Smooth muscle cell of the brain vasculature (primary cell): Measurements from ENCODE around the gene RPTOR.
"Not testable (repeated sequence)": the region's sequence is repeated elsewhere in the genome, so short reads cannot be mapped to it uniquely, and the experiment has no call there.

Experiments used
- DNase-seq: peaks from one replicate; pipeline ENCODE4 v3.0.0-alpha.2; 2012; ENCODE audit warnings: low read depth, low spot score

Gene RPTOR

GRCh38 chr17:80814491-80814890, 269.9 kb downstream of the RPTOR start:
- no peak for DNase-seq

DNA sequence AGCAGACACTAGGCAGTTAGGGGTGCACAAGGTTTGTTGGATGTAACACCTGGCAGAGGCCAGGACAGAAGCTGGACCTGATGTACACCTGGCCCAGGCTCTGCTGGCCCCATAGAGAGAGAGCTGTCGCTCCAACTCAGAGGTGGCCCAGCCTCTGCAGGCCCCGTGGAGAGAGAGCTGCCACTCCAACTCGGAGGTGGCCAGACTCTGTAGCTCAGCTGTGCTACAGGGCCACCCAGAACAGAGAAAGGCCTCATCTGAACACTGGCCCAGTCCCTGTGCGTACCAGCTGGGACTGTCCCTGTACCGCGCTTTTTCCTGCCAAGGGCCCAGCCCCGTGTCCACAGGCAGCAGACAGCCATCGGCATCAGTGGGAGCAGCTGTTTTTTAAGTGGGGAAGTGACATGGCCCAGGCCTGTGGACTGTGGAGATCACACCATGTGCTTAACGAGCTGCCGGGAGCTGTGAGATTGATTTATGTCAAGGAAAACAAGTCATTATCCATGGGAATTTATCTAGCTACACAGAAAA, 270.6 kb downstream of the RPTOR start:
- DNase-seq, result no peak

DNA sequence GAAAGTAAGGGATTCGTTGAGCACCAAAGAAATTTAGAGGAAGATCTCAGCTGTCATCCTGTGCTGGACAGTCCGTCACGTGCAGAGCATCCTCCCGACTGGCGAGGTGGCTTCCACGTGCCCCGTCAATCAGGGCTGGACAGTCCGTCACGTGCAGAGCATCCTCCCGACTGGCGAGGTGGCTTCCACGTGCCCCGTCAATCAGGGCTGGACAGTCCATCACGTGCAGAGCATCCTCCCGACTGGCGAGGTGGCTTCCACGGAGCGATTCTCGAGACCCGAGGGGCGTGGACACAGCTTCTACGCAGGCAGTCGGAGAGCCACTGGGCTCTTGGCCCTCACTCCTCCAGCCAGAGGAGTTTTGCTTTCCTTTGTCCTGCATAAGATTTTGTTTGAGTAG, 271.1 kb downstream of the RPTOR start:
- DNase-seq, result not testable (repeated sequence)

GRCh38 chr17:80816241-80817103, 271.8 kb downstream of the RPTOR start:
- no peak for DNase-seq

DNA sequence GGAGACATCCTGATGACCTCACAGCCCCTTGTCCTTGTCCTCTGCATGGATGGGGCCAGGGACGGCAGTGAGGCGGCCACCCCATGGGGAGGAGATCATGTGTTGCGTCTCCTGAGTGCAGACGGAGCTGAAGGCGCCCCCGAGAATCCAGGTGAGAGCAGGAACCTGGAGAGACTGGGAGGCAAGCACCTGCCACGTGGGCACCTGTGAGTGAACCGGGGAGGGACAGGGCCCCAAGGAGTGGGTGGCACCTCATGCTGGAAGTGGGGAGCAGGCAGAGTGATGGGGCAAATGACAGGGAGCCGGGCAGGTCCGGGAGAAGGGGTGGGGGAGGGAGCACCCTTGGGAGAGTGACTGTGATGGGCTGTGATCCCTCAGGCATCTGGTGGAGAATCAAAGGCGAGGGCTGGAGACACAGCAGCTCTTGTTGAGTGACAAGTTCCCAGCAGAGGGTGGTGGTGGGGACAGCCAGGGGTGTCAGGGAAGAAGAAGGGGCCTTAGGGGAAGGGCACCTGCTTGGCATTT, 272.7 kb downstream of the RPTOR start:
- no peak for DNase-seq

GRCh38 chr17:80817861-80818260, 273.2 kb downstream of the RPTOR start:
- no peak for DNase-seq

DNA sequence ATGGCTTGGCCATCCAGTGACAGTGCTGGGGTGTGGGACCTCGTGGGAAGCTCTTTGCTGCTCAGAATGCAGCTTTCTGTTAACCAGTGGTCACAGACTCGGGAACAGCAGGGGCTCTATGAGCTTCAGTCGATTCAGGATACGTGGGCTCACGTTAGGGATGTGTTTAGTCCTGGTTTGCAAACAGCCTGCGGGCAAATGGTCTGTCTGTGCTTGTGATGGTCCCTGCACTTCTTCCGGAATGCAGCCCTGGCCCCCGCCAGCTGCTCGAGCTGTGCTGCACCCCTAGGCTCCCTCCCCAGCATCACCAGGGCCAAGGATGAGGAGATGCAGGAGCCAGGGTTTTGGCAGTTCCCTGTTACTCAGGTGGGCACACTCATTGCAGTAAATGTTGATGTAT, 274.2 kb downstream of the RPTOR start:
- no peak for DNase-seq

GRCh38 chr17:80819422-80820164, 275.0 kb downstream of the RPTOR start:
- no peak for DNase-seq

- DNase-seq, result no peak
Measured at GRCh38 chr17:80820331-80820730, 275.7 kb downstream of the RPTOR start.

DNA sequence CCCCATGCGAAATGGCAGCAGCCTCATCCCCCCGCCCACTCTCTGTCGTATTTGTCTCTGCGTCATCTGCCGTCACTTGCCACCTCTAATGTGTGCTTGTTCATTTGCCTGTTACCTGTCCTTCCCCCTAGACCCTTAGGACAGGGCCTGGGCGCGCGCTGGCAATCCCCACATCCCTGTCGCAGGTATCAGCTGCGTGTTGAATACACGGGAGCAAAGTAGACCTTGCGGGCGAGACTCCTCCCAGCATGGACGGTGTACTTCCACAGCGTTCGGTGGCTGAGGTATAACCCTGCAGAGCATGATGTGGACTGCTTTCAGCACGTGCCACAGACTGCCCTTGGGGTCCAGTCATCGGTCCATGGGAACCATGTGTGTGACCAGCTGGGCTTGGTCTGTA, 276.9 kb downstream of the RPTOR start:
- no peak for DNase-seq

DNA sequence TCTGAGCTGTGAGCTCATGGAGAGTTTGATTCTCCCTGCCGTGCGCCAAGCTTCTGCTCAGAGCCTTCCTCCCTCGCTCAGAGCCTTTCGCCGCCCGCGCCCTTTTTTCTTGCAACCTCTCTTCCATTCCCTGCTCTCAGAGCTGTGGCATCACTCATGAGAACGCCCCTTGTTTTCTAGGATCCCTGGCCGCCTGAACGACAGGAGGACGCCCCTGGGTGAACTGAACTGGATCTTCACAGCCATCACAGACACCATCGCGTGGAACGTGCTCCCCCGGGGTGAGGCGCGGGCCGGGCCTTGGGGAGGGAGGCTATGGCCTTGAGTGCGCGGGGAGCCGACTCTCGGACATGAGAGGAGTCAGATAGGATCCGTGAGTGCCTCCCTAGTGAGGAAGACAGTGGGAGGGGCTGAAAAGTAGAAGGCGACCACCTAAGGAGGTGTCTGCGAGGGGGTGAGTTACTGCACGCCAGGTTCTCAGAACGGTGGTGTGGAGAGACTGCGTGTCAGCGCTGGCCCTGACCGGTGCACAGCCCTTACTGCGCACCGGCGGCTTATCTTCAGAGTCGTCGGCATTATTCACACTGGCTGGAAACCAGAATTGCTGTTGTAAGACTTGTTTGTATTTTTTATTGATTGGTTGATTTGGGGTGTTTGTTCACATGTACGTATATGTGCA, 277.5 kb downstream of the RPTOR start:
- no peak for DNase-seq

DNA sequence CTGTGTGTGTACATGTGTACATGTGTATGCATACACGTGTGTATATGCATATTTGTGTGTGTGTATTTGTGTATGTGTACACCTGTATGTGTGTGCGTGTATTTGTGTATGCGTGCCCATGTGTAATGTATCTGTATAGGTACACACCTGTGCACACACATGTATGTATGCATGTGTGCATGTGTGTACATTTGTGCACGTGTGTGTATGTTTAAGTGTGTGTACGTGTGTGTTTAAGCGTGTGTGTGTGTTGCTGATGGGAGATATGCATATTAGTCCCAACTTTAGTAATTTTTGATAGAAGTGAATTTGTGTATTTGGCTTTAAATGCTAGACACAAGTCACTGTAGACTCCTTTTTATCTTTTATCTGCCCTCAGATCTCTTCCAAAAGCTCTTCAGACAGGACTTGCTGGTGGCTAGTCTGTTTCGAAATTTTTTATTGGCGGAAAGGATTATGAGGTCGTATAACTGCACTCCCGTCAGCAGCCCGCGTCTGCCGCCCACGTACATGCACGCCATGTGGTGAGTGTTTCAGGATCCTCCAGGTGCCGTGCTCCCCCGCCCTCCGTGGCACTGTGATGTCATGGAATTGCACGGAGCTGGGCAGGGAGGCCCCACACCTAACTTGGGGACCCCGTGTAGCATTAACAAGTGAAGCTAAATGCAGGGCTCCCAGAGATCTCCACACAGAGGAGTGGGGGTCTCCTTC, 278.2 kb downstream of the RPTOR start:
- no peak for DNase-seq

DNA sequence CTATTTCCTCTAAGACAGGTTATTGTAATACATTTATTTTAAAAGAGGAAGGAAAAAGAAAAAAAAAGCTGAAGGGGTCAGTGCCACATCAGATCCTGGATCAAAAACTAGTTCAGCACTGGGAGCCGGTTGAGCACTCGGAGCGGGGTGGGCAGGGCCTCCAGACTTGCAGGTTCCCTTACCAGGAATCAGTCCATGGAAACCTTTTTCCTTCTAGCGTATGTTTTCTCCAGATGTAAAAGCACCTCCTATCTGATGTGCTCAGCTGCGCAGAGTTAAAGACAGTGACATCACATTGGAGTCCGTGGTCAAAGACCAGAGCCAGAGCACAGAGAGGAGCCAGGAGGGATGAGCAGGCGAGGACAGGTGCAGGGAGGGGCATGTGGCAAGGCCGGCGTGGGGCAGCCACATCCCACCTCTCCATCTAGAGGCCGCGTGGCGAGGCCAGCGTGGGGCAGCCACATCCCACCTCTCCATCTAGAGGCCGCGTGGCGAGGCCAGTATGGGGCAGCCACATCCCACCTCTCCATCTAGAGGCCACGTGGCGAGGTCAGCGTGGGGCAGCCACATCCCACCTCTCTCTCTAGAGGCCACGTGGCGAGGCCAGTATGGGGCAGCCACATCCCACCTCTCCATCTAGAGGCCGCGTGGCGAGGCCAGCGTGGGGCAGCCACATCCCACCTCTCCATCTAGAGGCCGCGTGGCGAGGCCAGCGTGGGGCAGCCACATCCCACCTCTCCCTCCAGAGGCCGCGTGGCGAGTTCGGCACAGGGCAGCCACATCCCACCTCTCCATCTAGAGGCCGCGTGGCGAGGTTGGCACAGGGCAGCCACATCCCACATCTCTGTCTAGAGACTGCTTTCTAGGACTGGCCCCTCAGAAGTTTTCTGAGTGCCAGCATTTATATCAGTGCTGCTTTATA, 280.2 kb downstream of the RPTOR start:
- no peak for DNase-seq

- no peak for DNase-seq
Measured at GRCh38 chr17:80825471-80826345, 281.1 kb downstream of the RPTOR start.

- DNase-seq, result no peak
Measured at GRCh38 chr17:80826346-80826954, 281.8 kb downstream of the RPTOR start.

- peak; percentile 84 for DNase-seq
Measured at GRCh38 chr17:80826955-80827645, 282.5 kb downstream of the RPTOR start.

DNA sequence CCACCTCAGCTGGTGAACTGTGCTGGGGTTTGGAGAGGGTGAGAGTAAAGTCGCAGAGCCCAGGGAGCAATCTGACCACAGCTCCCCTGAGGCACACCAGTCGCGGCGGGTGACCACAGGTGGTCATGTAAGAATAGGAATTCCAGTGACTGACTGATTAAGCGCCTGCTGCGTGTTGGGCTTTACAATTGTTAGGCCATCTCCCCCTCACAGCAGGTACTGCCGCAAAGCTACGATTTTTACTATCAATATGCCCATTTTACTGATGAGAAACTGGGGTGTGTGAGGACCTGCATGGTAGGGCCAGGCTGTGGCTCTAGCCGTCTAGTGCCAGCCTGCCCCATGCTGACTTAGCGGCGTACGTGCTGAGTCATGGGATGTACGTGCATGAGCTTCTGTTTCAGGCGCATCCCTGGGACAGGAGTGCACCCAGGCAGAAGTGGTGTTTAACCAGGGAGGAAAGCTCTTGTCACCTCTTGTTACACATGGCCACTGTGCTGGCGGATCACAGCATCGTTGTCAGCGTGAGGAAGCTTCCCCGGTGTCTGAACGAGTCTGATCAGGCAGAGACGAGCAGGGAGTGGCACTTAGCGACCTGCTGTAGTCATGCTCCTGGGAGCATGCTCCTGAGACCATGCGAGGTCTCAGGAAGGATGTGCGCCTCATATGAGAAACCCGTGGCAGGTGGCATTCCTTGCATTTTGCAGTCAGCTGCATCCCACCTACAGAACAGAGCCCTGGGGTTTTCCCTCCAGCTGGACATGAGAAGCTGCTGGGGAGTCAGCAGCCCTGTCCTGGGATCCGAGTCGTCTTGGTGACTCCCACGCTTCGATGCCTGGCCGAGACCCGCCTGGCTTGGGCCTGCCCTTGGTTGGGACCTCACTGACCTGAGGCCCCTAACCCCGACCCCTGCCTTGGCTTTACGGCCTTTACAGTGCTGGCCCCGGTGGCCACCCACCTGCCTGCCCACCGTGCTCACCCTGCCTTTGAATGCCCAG, 283.3 kb downstream of the RPTOR start:
- DNase-seq, result no peak
